Mammary epithelial cell (primary cell): ENCODE results near the gene RIT2.

Experiments
- CTCF ChIP-seq, 2 donors: IDR thresholded peaks in 1 of 2; conservative IDR thresholded peaks in 1 of 2; 2 replicates each; pipeline ENCODE4 v1.5.1; 2011 to 2012; ENCODE audit warnings: inconsistent platforms in 2 of 2, low read length in 2 of 2, mild to moderate bottlenecking in 2 of 2, control low read depth in 1 of 2, low read depth in 1 of 2; ENCODE audit not compliant: insufficient read depth in 1 of 2; ENCODE audit errors: extremely low read depth in 1 of 2
- EZH2 ChIP-seq: IDR thresholded peaks from 2 replicates; pipeline ENCODE4 v1.6.1; 2012; ENCODE audit warnings: low read length, inconsistent platforms, borderline replicate concordance

GRCh38 chr18:43160509-43160908 lies 45.0 kb upstream of the RIT2 start:
- no peak for TF ChIP-seq CTCF (conservative IDR thresholded peaks at IDR 0.05 in 1 of 2, IDR thresholded peaks at IDR 0.05 in 1 of 2; ENCODE audit: extremely low read depth in 1 of 2, insufficient read depth in 1 of 2, low read depth in 1 of 2, low read length in 2 of 2)
- no peak for TF ChIP-seq EZH2
